HepG2 (cell line): Measurements from ENCODE around the gene SAE1. TPM values are rescaled to one million over a fixed set of nuclear protein-coding genes. Genes with fewer than 3 reads are reported as not detected.

ENCODE experiments used
- E2F5 ChIP-seq: sonication (generic); formaldehyde crosslinking; conservative IDR thresholded peaks from 2 replicates; pipeline ENCODE4 v1.4.0; 2020; ENCODE audit warnings: missing genetic modification reagents
- GATAD1 ChIP-seq: IDR thresholded peaks from 2 replicates; pipeline ENCODE4 v1.6.1; 2016; ENCODE audit warnings: missing genetic modification reagents, missing compliant biosample characterization
- KLF12 ChIP-seq: sonication (generic); formaldehyde crosslinking; IDR thresholded peaks from 2 replicates; pipeline ENCODE4 v1.4.0; 2020; ENCODE audit warnings: missing genetic modification reagents, borderline replicate concordance
- MLX ChIP-seq: IDR thresholded peaks from 2 replicates; pipeline ENCODE4 v1.6.1; 2016
- SALL1 ChIP-seq: sonication (generic); formaldehyde crosslinking; IDR thresholded peaks from 2 replicates; pipeline ENCODE4 v1.8.0; 2022; ENCODE audit warnings: mild to moderate bottlenecking, missing genetic modification reagents
- ZNF205 ChIP-seq: IDR thresholded peaks from 2 replicates; pipeline ENCODE4 v1.6.1; 2018; ENCODE audit warnings: missing biosample characterization, missing genetic modification reagents
- ZNF281 ChIP-seq: sonication (generic); formaldehyde crosslinking; IDR thresholded peaks from 2 replicates; pipeline ENCODE4 v1.4.0; 2020; ENCODE audit warnings: missing genetic modification reagents, borderline replicate concordance
- ZNF296 ChIP-seq: sonication (generic); formaldehyde crosslinking; conservative IDR thresholded peaks from 2 replicates; pipeline ENCODE4 v1.5.0; 2020; ENCODE audit warnings: mild to moderate bottlenecking, missing genetic modification reagents
- ZSCAN30 ChIP-seq: sonication (generic); formaldehyde crosslinking; IDR thresholded peaks from 2 replicates; pipeline ENCODE4 v1.5.0; 2020; ENCODE audit warnings: mild to moderate bottlenecking, missing genetic modification reagents
- polyA plus RNA-seq, 8 experiments: library from polyadenylated mRNA; depleted of rRNA in 3 of 8; stranded (reverse) in 7 of 8; unstranded in 1 of 8; fragments of >200 nt; fragmentation: Illumina TruSeq in 4 of 8; extraction: Trizol in 4 of 8; gene quantifications; 2 replicates each; pipeline versions ENCODE4 v1.2.1 to v1.2.3, GENCODE V29; 2011 to 2016; ENCODE audit warnings: low read depth in 4 of 8, missing spikeins in 1 of 8, mixed read lengths in 1 of 8; ENCODE audit not compliant: insufficient read depth in 1 of 8
- total RNA-seq, 5 experiments: library from RNA; depleted of rRNA; stranded (reverse); fragments of >200 nt; fragmentation: Illumina TruSeq; extraction: Trizol; gene quantifications; 2 replicates each; pipeline ENCODE4 v1.2.3, GENCODE V29; 2016; ENCODE audit warnings: low read depth in 1 of 5
- TF ChIP-seq, protein P1 (sequence below): IDR thresholded peaks from 2 replicates; pipeline ENCODE4 v1.6.1; 2012; ENCODE audit warnings: inconsistent platforms
- TF ChIP-seq, protein P2 (sequence below): sonication (generic); formaldehyde crosslinking; IDR thresholded peaks from 2 replicates; pipeline ENCODE4 v1.4.0; 2020; ENCODE audit warnings: missing genetic modification reagents
- TF ChIP-seq, protein P3 (sequence below): IDR thresholded peaks from 2 replicates; pipeline ENCODE4 v1.6.1; 2016; ENCODE audit warnings: missing compliant biosample characterization, missing genetic modification reagents, borderline replicate concordance

SAE1 gene
- total and polyA plus RNA-seq, 2 of the 13 experiments (the other 11 are each of a cell fraction or from before 2014, with no cell fraction given), result 87.6 to 197 TPM

GRCh38 chr19:47228168-47228936 is 97.7 kb downstream of the SAE1 start (continued):
- TF ChIP-seq ZNF281 (CRISPR knock-in tag) (no peak), ZNF205 (CRISPR knock-in tag) (0 out of 2 replicates have a peak, but pooled peaks have one; percentile 27), GATAD1 (CRISPR knock-in tag) (peak; percentile 36; the same call in 1 of the 2 replicates), KLF12 (CRISPR knock-in tag) (peak; percentile 58; the same call in 1 of the 2 replicates), ZNF296 (0 out of 2 replicates have a peak, but pooled peaks have one; percentile 39), MLX (0 out of 2 replicates have a peak, but pooled peaks have one; percentile 49), E2F5 (CRISPR knock-in tag) (no peak), SALL1 (CRISPR knock-in tag) (peak; percentile 29), ZSCAN30 (no peak)
- TF ChIP-seq, protein P1, sequence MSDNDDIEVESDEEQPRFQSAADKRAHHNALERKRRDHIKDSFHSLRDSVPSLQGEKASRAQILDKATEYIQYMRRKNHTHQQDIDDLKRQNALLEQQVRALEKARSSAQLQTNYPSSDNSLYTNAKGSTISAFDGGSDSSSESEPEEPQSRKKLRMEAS, result peak; percentile 39
- TF ChIP-seq, protein P2, sequence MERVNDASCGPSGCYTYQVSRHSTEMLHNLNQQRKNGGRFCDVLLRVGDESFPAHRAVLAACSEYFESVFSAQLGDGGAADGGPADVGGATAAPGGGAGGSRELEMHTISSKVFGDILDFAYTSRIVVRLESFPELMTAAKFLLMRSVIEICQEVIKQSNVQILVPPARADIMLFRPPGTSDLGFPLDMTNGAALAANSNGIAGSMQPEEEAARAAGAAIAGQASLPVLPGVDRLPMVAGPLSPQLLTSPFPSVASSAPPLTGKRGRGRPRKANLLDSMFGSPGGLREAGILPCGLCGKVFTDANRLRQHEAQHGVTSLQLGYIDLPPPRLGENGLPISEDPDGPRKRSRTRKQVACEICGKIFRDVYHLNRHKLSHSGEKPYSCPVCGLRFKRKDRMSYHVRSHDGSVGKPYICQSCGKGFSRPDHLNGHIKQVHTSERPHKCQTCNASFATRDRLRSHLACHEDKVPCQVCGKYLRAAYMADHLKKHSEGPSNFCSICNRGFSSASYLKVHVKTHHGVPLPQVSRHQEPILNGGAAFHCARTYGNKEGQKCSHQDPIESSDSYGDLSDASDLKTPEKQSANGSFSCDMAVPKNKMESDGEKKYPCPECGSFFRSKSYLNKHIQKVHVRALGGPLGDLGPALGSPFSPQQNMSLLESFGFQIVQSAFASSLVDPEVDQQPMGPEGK (CRISPR knock-in tag), result peak; percentile 82
- TF ChIP-seq, protein P3, sequence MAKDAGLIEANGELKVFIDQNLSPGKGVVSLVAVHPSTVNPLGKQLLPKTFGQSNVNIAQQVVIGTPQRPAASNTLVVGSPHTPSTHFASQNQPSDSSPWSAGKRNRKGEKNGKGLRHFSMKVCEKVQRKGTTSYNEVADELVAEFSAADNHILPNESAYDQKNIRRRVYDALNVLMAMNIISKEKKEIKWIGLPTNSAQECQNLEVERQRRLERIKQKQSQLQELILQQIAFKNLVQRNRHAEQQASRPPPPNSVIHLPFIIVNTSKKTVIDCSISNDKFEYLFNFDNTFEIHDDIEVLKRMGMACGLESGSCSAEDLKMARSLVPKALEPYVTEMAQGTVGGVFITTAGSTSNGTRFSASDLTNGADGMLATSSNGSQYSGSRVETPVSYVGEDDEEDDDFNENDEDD, result peak; percentile 43; the same call in 1 of the 2 replicates
